Panc1 (cell line): ENCODE data around the gene POU2F2. TPM values are rescaled to one million over a fixed set of nuclear protein-coding genes. Genes with fewer than 3 reads are reported as not detected.
A peak's percentile ranks its signal among the peaks of the same experiment; 100 is the strongest.

Experiments
- ATAC-seq: fragments of 200-7000 bp; cut with Tn5 transposase; 2 replicates; pipeline ENCODE4 v1.9.1; 2020; ENCODE audit warnings: mild to moderate bottlenecking, moderate library complexity
- BruUV-seq: library from RNA; stranded (reverse); fragments of 400-500 nt; replicated peaks from 2 replicates; lab custom pipeline; 2021; lab: Mats Ljungman, UMichigan
- CTCF ChIA-PET: fragments of 300-600 bp; sonication (Branson Sonifier 250); formaldehyde crosslinking; loops from one replicate; lab custom pipeline; 2022; ENCODE audit warnings: antibody characterized with exemption; lab: Charles Lee
- POLR2A ChIA-PET: fragments of 300-600 bp; sonication (Branson Sonifier 250); formaldehyde crosslinking; loops from one replicate; lab custom pipeline; 2022; ENCODE audit warnings: antibody characterized with exemption; lab: Charles Lee
- DNase-seq: peaks from one replicate; pipeline ENCODE4 v3.0.0-alpha.2; 2010; ENCODE audit warnings: low read depth, low spot score
- H3K27ac ChIP-seq: 2 replicates; pipeline ENCODE4 v1.5.1; 2011; ENCODE audit warnings: mild to moderate bottlenecking, low read length, inconsistent platforms
- H3K27me3 ChIP-seq: fragments of 200-500 bp; sonication (Bioruptor generic); 2 replicates; pipeline ENCODE4 v1.6.0; 2014; ENCODE audit warnings: low read length, inconsistent platforms; ENCODE audit not compliant: control insufficient read depth, insufficient read depth
- H3K36me3 ChIP-seq: fragments of 200-500 bp; sonication (Bioruptor generic); 2 replicates; pipeline ENCODE4 v1.5.1; 2014; ENCODE audit warnings: inconsistent platforms, mild to moderate bottlenecking, low read length, moderate library complexity; ENCODE audit not compliant: control insufficient read depth, insufficient read depth
- H3K4me1 ChIP-seq: 2 replicates; pipeline ENCODE4 v1.5.1; 2011; ENCODE audit warnings: inconsistent platforms, mild to moderate bottlenecking, low read length, moderate library complexity; ENCODE audit not compliant: control insufficient read depth, insufficient read depth
- H3K4me3 ChIP-seq, 2 experiments: 2 replicates each; pipeline ENCODE4 v1.5.1; 2011 to 2012; ENCODE audit warnings: low read depth in 2 of 2, low read length in 2 of 2, mild to moderate bottlenecking in 2 of 2, inconsistent platforms in 1 of 2, moderate library complexity in 1 of 2
- H3K9me3 ChIP-seq: fragments of 200-500 bp; sonication (Bioruptor generic); 2 replicates; pipeline ENCODE4 v1.5.1; 2014; ENCODE audit warnings: low read depth, mild to moderate bottlenecking, inconsistent platforms, low read length, moderate library complexity; ENCODE audit not compliant: control insufficient read depth, insufficient read depth
- POLR2AphosphoS5 ChIP-seq: IDR thresholded peaks from 2 replicates; pipeline ENCODE4 v1.6.1; 2012; ENCODE audit warnings: mild to moderate bottlenecking, low read depth, low read length, moderate library complexity
- SIN3A ChIP-seq: IDR thresholded peaks from 2 replicates; pipeline ENCODE4 v1.6.1; 2012; ENCODE audit warnings: low read depth, mild to moderate bottlenecking, low read length, moderate library complexity, borderline replicate concordance; ENCODE audit not compliant: insufficient read depth
- TCF7L2 ChIP-seq: IDR thresholded peaks from 2 replicates; pipeline ENCODE4 v1.6.1; 2011; ENCODE audit warnings: mild to moderate bottlenecking, low read depth, low read length, inconsistent platforms
- in situ Hi-C: cut with HindIII; loops from 2 replicates; pipeline ENCODE4 v1.10.0; 2016; ENCODE audit warnings: low sequenced_read_pairs, low pct_unique_long_range_greater_than_20kb
- intact Hi-C: fragments of 100-400 bp; cut with micrococcal nuclease; formaldehyde crosslinking; loops from one replicate; pipeline ENCODE4 v1.10.0; 2022; ENCODE audit not compliant: unreplicated experiment
- total RNA-seq: library from RNA; stranded (reverse); gene quantifications from one replicate; pipeline ENCODE4 v1.2.1, GENCODE V29; 2021; ENCODE audit not compliant: unreplicated experiment
- TF ChIP-seq, protein P1 (sequence below): fragments of 450-650 bp; IDR thresholded peaks from 2 replicates; pipeline ENCODE4 v1.5.1; 2017; ENCODE audit warnings: mild to moderate bottlenecking
- TF ChIP-seq, protein P2 (sequence below), 2 experiments: IDR thresholded peaks; 2 replicates each; pipeline ENCODE4 v1.6.1; 2011 to 2012; ENCODE audit warnings: low read depth in 2 of 2, control low read depth in 1 of 2, low read length in 1 of 2, mild to moderate bottlenecking in 1 of 2, moderate library complexity in 1 of 2; ENCODE audit not compliant: insufficient read depth in 1 of 2

POU2F2 gene
- total RNA-seq, 1 experiment from 2014 or later, result 0.10 TPM

DNA sequence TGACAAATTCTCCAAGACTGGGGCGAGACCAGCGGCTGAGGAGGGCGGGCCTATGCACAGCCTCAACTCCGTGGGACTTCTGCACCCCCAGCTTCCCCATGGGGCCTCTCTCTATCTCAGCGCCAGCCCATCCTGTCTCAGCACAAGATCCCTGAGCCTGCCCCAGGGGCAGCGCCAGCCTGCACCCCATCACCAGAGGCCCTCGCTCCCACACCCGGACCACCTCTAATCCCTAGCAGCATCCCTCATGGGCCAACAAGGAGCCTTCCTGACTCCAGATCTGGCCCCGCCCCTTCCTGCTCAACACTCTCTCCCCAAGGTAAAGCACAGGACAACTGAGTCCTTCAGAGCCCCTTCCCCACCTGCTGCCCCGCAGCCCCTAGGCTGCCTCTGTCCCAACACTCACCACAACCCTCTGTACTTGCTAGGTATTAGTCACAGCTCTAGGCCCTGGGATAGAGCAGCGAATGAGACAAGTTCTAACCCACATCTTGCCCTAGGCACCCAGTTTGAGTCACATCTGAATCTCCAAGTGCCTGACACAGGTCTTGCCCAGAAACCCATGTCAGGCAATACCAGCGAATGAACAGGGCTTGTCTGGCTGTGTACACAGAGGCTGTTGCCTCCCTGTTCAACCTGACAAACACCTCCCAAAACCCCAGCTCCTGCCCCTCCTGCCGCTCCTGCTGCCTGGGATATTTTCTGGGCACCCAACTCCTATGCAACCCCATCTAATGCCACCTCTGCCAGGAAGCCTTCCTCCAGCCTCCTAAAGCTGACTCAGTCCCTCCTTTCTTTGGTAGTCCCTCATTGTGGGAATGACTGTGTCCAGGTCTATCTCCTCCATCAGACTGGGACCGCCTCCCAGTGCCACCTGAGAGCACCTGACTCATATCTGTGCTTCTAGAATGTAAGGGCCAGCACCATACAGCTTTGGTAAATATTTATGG is 80.8 kb downstream of the POU2F2 start:
- CTCF ChIA-PET, result interaction anchor here (1.0 kb wide), 1 partner anchor 17 kb away, joined by 5 read pairs; no protein-coding TSS in a partner anchor
- no TSS peak for BruUV-seq
- Histone ChIP-seq H3K9me3 (no peaks in the 10 kb centered on the region), H3K27ac (no peak overlapping the region), H3K4me1 (peaks cover 3% of the 10 kb centered on the region; the same call in 1 of the 2 replicates), H3K27me3 (no peaks in the 10 kb centered on the region), H3K36me3 (no peaks in the 10 kb centered on the region), H3K4me3 (no peak overlapping the region)
- TF ChIP-seq SIN3A (no peak), POLR2AphosphoS5 (no peak), TCF7L2 (no peak)
- TF ChIP-seq, protein P1, sequence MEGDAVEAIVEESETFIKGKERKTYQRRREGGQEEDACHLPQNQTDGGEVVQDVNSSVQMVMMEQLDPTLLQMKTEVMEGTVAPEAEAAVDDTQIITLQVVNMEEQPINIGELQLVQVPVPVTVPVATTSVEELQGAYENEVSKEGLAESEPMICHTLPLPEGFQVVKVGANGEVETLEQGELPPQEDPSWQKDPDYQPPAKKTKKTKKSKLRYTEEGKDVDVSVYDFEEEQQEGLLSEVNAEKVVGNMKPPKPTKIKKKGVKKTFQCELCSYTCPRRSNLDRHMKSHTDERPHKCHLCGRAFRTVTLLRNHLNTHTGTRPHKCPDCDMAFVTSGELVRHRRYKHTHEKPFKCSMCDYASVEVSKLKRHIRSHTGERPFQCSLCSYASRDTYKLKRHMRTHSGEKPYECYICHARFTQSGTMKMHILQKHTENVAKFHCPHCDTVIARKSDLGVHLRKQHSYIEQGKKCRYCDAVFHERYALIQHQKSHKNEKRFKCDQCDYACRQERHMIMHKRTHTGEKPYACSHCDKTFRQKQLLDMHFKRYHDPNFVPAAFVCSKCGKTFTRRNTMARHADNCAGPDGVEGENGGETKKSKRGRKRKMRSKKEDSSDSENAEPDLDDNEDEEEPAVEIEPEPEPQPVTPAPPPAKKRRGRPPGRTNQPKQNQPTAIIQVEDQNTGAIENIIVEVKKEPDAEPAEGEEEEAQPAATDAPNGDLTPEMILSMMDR, result no peak
- intact Hi-C loops (no loop called here), in situ Hi-C loops (no loop called here)
- ATAC-seq, result peak; percentile 39; the same call in 1 of the 2 replicates
- POLR2A ChIA-PET, result interaction anchor here (0.6 kb wide), 2 partner anchors 17 to 52 kb away, joined by 7 to 10 read pairs; no protein-coding TSS in a partner anchor
- no peak for DNase-seq

DNA sequence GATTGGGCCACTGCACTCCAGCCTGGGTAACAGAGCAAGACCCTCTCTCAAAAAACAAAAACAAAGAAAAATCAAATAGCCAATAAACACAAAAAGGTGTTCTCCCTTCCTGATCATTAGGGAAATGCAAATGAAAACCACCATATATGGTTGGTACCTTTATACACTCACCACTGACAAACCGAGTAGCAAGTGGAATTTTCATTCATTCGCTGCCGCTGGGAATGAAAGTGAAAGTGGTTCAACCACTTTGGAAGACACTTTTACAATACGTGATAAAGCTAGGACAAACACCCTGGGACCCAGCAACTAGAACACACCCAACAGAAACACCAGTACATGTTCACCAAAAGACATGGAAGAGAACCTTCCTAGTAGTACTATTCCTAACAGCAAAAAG is 83.3 kb downstream of the POU2F2 start:
- Histone ChIP-seq H3K27ac (peak overlapping the region; percentile 81), H3K9me3 (no peaks in the 10 kb centered on the region), H3K27me3 (no peaks in the 10 kb centered on the region), H3K36me3 (no peaks in the 10 kb centered on the region), H3K4me3 (peak overlapping the region; percentile 32 to 43), H3K4me1 (peaks cover 3% of the 10 kb centered on the region; the same call in 1 of the 2 replicates)
- ChIA-PET CTCF (no interaction called here), POLR2A (interaction anchor here (0.6 kb wide), 1 partner anchor 74 kb away, joined by 4 read pairs; no protein-coding TSS in a partner anchor)
- DNase-seq, result no peak
- ATAC-seq, result peak; percentile 62
- TF ChIP-seq, protein P2, sequence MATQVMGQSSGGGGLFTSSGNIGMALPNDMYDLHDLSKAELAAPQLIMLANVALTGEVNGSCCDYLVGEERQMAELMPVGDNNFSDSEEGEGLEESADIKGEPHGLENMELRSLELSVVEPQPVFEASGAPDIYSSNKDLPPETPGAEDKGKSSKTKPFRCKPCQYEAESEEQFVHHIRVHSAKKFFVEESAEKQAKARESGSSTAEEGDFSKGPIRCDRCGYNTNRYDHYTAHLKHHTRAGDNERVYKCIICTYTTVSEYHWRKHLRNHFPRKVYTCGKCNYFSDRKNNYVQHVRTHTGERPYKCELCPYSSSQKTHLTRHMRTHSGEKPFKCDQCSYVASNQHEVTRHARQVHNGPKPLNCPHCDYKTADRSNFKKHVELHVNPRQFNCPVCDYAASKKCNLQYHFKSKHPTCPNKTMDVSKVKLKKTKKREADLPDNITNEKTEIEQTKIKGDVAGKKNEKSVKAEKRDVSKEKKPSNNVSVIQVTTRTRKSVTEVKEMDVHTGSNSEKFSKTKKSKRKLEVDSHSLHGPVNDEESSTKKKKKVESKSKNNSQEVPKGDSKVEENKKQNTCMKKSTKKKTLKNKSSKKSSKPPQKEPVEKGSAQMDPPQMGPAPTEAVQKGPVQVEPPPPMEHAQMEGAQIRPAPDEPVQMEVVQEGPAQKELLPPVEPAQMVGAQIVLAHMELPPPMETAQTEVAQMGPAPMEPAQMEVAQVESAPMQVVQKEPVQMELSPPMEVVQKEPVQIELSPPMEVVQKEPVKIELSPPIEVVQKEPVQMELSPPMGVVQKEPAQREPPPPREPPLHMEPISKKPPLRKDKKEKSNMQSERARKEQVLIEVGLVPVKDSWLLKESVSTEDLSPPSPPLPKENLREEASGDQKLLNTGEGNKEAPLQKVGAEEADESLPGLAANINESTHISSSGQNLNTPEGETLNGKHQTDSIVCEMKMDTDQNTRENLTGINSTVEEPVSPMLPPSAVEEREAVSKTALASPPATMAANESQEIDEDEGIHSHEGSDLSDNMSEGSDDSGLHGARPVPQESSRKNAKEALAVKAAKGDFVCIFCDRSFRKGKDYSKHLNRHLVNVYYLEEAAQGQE (IDR thresholded peaks at IDR 0.05; ENCODE audit: insufficient read depth in 1 of 2, low read depth in 2 of 2, low read length in 1 of 2), result no peak
- no peak for TF ChIP-seq POLR2AphosphoS5
- TF ChIP-seq TCF7L2, result no peak
- no TSS peak for BruUV-seq
- intact Hi-C loops, result no loop called here
- in situ Hi-C loops, result no loop called here
